CD14-positive monocyte (primary cell): Measurements from ENCODE around the gene NECAB3. TPM values are rescaled to one million over a fixed set of nuclear protein-coding genes. Genes with fewer than 3 reads are reported as not detected.

Experiments used
- DNase-seq, 3 donors: peaks; one replicate each; pipeline ENCODE4 v3.0.0-alpha.2; 2011 to 2022
- H2AFZ ChIP-seq: 2 replicates; pipeline ENCODE4 v1.6.0; 2012; ENCODE audit warnings: mild to moderate bottlenecking, low read depth, low read length, inconsistent platforms; ENCODE audit not compliant: insufficient read depth, poor library complexity, severe bottlenecking
- H3K27ac ChIP-seq, 2 donors: 1 replicate in 1 of 2; 2 replicates in 1 of 2; pipeline ENCODE4 v1.5.1; 2012 to 2013; ENCODE audit warnings: low read length in 2 of 2, control low read depth in 1 of 2, inconsistent platforms in 1 of 2, low read depth in 1 of 2, mild to moderate bottlenecking in 1 of 2
- H3K27me3 ChIP-seq, 2 donors: one replicate each; pipeline versions ENCODE4 v1.6.0 to v1.6.1; 2011 to 2013; ENCODE audit warnings: low read length in 2 of 2; ENCODE audit not compliant: control insufficient read depth in 2 of 2, insufficient read depth in 2 of 2
- H3K36me3 ChIP-seq, 2 donors: replicated peaks in 1 of 2; 1 replicate in 1 of 2; 2 replicates in 1 of 2; pipeline versions ENCODE4 v1.5.1 to v1.6.1; 2012 to 2013; ENCODE audit warnings: low read length in 2 of 2, control low read depth in 1 of 2, inconsistent platforms in 1 of 2, mild to moderate bottlenecking in 1 of 2; ENCODE audit not compliant: insufficient read depth in 2 of 2, control insufficient read depth in 1 of 2
- H3K4me1 ChIP-seq, 2 donors: 1 replicate in 1 of 2; 2 replicates in 1 of 2; pipeline versions ENCODE4 v1.5.1 to v1.6.1; 2012 to 2013; ENCODE audit warnings: low read length in 2 of 2, control low read depth in 1 of 2, inconsistent platforms in 1 of 2, mild to moderate bottlenecking in 1 of 2, moderate library complexity in 1 of 2; ENCODE audit not compliant: insufficient read depth in 2 of 2, control insufficient read depth in 1 of 2
- H3K4me2 ChIP-seq: replicated peaks from 2 replicates; pipeline ENCODE3; 2012; ENCODE audit warnings: low read length, moderate library complexity, mild to moderate bottlenecking; ENCODE audit not compliant: poor library complexity, severe bottlenecking; ENCODE audit errors: extremely low read depth
- H3K4me3 ChIP-seq, 3 experiments: fragments of 200-600 bp in 1 of 3; sonication (generic) in 1 of 3; replicated peaks in 1 of 3; 1 replicate in 2 of 3; 2 replicates in 1 of 3; pipeline ENCODE4 v1.5.1; 2011 to 2013; ENCODE audit warnings: low read length in 3 of 3, mild to moderate bottlenecking in 3 of 3, control low read depth in 2 of 3, low read depth in 2 of 3, inconsistent platforms in 1 of 3, moderate library complexity in 1 of 3
- H3K79me2 ChIP-seq: 2 replicates; pipeline ENCODE4 v1.6.0; 2012; ENCODE audit warnings: mild to moderate bottlenecking, control low read depth, inconsistent platforms, low read length, moderate library complexity; ENCODE audit not compliant: insufficient read depth
- H3K9ac ChIP-seq: 2 replicates; pipeline ENCODE4 v1.6.0; 2017; ENCODE audit warnings: low read length, mild to moderate bottlenecking; ENCODE audit not compliant: insufficient read depth, poor library complexity, severe bottlenecking
- H3K9me3 ChIP-seq, 2 donors: replicated peaks in 1 of 2; 1 replicate in 1 of 2; 2 replicates in 1 of 2; pipeline versions ENCODE4 v1.5.1 to v1.6.1; 2012 to 2013; ENCODE audit warnings: low read length in 2 of 2, control low read depth in 1 of 2; ENCODE audit not compliant: control insufficient read depth in 1 of 2, insufficient read depth in 1 of 2
- H4K20me1 ChIP-seq: 2 replicates; pipeline ENCODE4 v1.6.0; 2012; ENCODE audit warnings: mild to moderate bottlenecking, low read length, control low read depth, moderate library complexity; ENCODE audit not compliant: insufficient read depth
- H3K27ac Mint-ChIP-seq, 7 donors: one replicate each; pipeline ENCODE4 v1.8.0; 2020; ENCODE audit warnings: mild to moderate bottlenecking in 7 of 7, mixed read lengths in 7 of 7, moderate library complexity in 6 of 7, inconsistent platforms in 2 of 7
- H3K27me3 Mint-ChIP-seq, 3 donors: one replicate each; pipeline ENCODE4 v1.8.0; 2021 to 2022; ENCODE audit warnings: low read depth in 3 of 3, mild to moderate bottlenecking in 3 of 3, mixed read lengths in 3 of 3, moderate library complexity in 3 of 3, inconsistent platforms in 1 of 3
- H3K36me3 Mint-ChIP-seq, 2 donors: one replicate each; pipeline ENCODE4 v1.8.0; 2020; ENCODE audit warnings: mixed read lengths in 2 of 2, inconsistent platforms in 1 of 2, mild to moderate bottlenecking in 1 of 2
- H3K4me1 Mint-ChIP-seq: one replicate; pipeline ENCODE4 v1.8.0; 2020; ENCODE audit warnings: mild to moderate bottlenecking, mixed read lengths
- H3K4me3 Mint-ChIP-seq, 2 donors: one replicate each; pipeline ENCODE4 v1.8.0; 2020; ENCODE audit warnings: mild to moderate bottlenecking in 2 of 2, mixed read lengths in 2 of 2, moderate library complexity in 1 of 2
- H3K9me3 Mint-ChIP-seq, 7 donors: one replicate each; pipeline ENCODE4 v1.8.0; 2020 to 2022; ENCODE audit warnings: mixed read lengths in 7 of 7, mild to moderate bottlenecking in 6 of 7, moderate library complexity in 6 of 7, inconsistent platforms in 2 of 7
- CTCF ChIP-seq: fragments of 200-600 bp; IDR thresholded peaks from one replicate; pipeline ENCODE4 v1.8.0; 2022; ENCODE audit warnings: antibody characterized with exemption, mild to moderate bottlenecking
- WGBS: methylation state at CpG from one replicate; pipeline ENCODE4 v1.1.5; 2013; ENCODE audit warnings: missing lambda C conversion rate; ENCODE audit not compliant: insufficient coverage; 5-methylcytosine and 5-hydroxymethylcytosine counted together
- intact Hi-C, 2 donors: fragments of 100-400 bp; cut with micrococcal nuclease; formaldehyde crosslinking; loops; one replicate each; pipeline versions ENCODE4 v1.15.0 to v1.15.1; 2023
- polyA plus RNA-seq, 3 donors: library from polyadenylated mRNA; depleted of rRNA in 1 of 3; unstranded in 2 of 3; stranded (reverse) in 1 of 3; fragments of 300-500 nt in 2 of 3; fragments of >200 nt in 1 of 3; fragmentation: Illumina TruSeq in 2 of 3; gene quantifications; 1 replicate in 2 of 3; 2 replicates in 1 of 3; pipeline ENCODE4 v1.2.3, GENCODE V29; 2012 to 2021

The NECAB3 gene
- polyA plus RNA-seq, 3 donors: 1.3 to 12.8 (median 1.8) TPM

DNA sequence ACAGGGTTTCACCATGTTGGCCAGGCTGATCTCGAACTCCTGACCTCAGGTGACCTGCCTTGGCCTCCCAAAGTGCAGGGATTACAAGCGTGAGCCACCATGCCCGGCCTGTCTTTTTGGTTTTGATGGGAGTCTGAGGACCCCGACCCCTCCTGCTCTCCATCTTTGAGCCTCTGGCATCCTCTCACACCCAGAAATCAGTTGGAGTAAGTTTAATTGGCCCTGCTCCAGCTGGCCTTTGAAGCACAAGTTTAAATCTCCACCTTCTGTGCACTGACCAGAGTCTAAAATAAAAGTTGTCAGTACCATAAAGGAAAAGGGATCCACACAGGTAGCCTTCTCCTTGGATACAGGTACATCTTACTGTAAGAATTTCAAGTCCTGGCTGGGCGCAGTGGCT lies 28.0 kb downstream of the NECAB3 start:
- H3K9me3 Mint-ChIP-seq: no peaks in the 10 kb centered on the region
- Histone ChIP-seq H3K79me2 (no peaks in the 10 kb centered on the region), H3K4me1 (no peaks in the 10 kb centered on the region), H3K27ac (no peak overlapping the region), H3K9ac (no peak overlapping the region), H3K27me3 (no peaks in the 10 kb centered on the region), H3K4me3 (no peak overlapping the region), H3K4me2 (no peak overlapping the region), H4K20me1 (no peaks in the 10 kb centered on the region), H2AFZ (no peak overlapping the region), H3K9me3 (no peaks in the 10 kb centered on the region), H3K36me3 (peaks cover 23 to 47% of the 10 kb centered on the region in 2 donors)
- no peak overlapping the region for H3K27ac Mint-ChIP-seq
- H3K4me1 Mint-ChIP-seq: no peaks in the 10 kb centered on the region
- TF ChIP-seq CTCF: no peak
- intact Hi-C loops: no loop called here
- peaks cover 0 to 1% (median 0%) of the 10 kb centered on the region in 3 donors for H3K27me3 Mint-ChIP-seq
- 100% methylated on average over 4 of the region's 5 CpGs for WGBS
- H3K4me3 Mint-ChIP-seq: no peak overlapping the region
- H3K36me3 Mint-ChIP-seq: peaks cover 35 to 50% of the 10 kb centered on the region in 2 donors
- DNase-seq: no peak

DNA sequence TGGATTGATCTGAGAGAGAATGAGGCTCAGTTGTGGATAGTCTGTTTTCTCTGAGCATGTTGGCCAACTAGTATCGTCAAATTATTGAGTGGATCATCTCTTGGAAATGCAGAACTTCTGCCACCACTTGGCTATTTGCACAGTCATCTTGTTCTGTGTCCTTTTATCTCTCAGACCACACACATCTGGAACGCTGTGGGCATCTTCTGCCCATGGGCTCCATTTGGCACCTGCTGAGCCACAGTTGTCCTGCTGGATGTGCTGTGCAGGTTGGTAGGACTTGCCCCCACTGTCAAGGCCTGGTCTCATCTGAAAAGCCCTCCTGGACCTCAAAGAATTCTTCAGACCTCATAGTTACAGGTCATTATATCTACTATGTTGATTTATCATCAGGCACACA lies 28.8 kb downstream of the NECAB3 start:
- Mint-ChIP-seq H3K4me3 (no peak overlapping the region), H3K27ac (no peak overlapping the region), H3K36me3 (peaks cover 41 to 57% of the 10 kb centered on the region in 2 donors), H3K9me3 (no peaks in the 10 kb centered on the region), H3K27me3 (no peaks in the 10 kb centered on the region), H3K4me1 (no peaks in the 10 kb centered on the region)
- Histone ChIP-seq H3K9me3 (no peaks in the 10 kb centered on the region), H4K20me1 (no peaks in the 10 kb centered on the region), H3K27ac (no peak overlapping the region), H3K9ac (no peak overlapping the region), H3K4me3 (no peak overlapping the region), H2AFZ (no peak overlapping the region), H3K27me3 (no peaks in the 10 kb centered on the region), H3K4me2 (no peak overlapping the region), H3K4me1 (no peaks in the 10 kb centered on the region), H3K79me2 (no peaks in the 10 kb centered on the region), H3K36me3 (peaks cover 28 to 55% of the 10 kb centered on the region in 2 donors)
- no peak for DNase-seq
- intact Hi-C loops: no loop called here
- TF ChIP-seq CTCF: no peak
- WGBS: no CpG with 5 or more reads among the region's 2 CpGs
